ENCODE data around the gene TBC1D8.

GRCh38 chr2:100997509-100998234 is 153.5 kb downstream of the TBC1D8 start:
- TF ChIP-seq, protein P1, sequence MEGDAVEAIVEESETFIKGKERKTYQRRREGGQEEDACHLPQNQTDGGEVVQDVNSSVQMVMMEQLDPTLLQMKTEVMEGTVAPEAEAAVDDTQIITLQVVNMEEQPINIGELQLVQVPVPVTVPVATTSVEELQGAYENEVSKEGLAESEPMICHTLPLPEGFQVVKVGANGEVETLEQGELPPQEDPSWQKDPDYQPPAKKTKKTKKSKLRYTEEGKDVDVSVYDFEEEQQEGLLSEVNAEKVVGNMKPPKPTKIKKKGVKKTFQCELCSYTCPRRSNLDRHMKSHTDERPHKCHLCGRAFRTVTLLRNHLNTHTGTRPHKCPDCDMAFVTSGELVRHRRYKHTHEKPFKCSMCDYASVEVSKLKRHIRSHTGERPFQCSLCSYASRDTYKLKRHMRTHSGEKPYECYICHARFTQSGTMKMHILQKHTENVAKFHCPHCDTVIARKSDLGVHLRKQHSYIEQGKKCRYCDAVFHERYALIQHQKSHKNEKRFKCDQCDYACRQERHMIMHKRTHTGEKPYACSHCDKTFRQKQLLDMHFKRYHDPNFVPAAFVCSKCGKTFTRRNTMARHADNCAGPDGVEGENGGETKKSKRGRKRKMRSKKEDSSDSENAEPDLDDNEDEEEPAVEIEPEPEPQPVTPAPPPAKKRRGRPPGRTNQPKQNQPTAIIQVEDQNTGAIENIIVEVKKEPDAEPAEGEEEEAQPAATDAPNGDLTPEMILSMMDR (IDR thresholded peaks at IDR 0.05; ENCODE audit: insufficient read depth, low read length), result no peak
- no peak for TF ChIP-seq REST (IDR thresholded peaks at IDR 0.05; ENCODE audit: insufficient replicate concordance, low read depth)
- TF ChIP-seq POLR2AphosphoS5 (IDR thresholded peaks at IDR 0.05; ENCODE audit: low read depth), result no peak
- no peak for TF ChIP-seq SPI1 (IDR thresholded peaks at IDR 0.05; ENCODE audit: borderline replicate concordance, low read depth)

Measured in HL-60 (cell line).